H1 (cell line): ENCODE results near the gene SSPN. TPM values are rescaled to one million over a fixed set of nuclear protein-coding genes. Genes with fewer than 3 reads are reported as not detected.

Experiments used
- CTCF ChIA-PET: fragments of 300-600 bp; sonication (Branson Sonifier 250); formaldehyde crosslinking; loops from one replicate; lab custom pipeline; 2021; ENCODE audit not compliant: partially characterized antibody; lab: Charles Lee
- POLR2A ChIA-PET: fragments of 300-600 bp; sonication (Branson Sonifier 250); formaldehyde crosslinking; loops from one replicate; lab custom pipeline; 2021; ENCODE audit warnings: inconsistent platforms; ENCODE audit not compliant: partially characterized antibody; lab: Charles Lee
- DNase-seq, 2 experiments: peaks; one replicate each; pipeline versions ENCODE4 v3.0.0 to v3.0.0-alpha.2; 2010 to 2022; ENCODE audit warnings: low spot score in 2 of 2, low read depth in 1 of 2, mixed read lengths in 1 of 2
- FAIRE-seq: peaks from 2 replicates; lab custom pipeline; 2011; peaks lifted over from hg19 to GRCh38; lab: Jason Lieb, UNC
- H2AFZ ChIP-seq: 2 replicates; pipeline ENCODE4 v1.8.1; 2012; ENCODE audit warnings: low read length, inconsistent platforms
- H2AK5ac ChIP-seq: 2 replicates; pipeline ENCODE4 v1.6.1; 2013; ENCODE audit warnings: low read depth, low read length
- H2BK120ac ChIP-seq: replicated peaks from 2 replicates; pipeline ENCODE3; 2013; ENCODE audit warnings: low read depth, low read length, inconsistent platforms
- H2BK12ac ChIP-seq: 2 replicates; pipeline ENCODE4 v1.6.1; 2013; ENCODE audit warnings: low read depth, low read length
- H2BK15ac ChIP-seq: 2 replicates; pipeline ENCODE4 v1.6.1; 2013; ENCODE audit warnings: low read length
- H2BK20ac ChIP-seq: 2 replicates; pipeline ENCODE4 v1.6.1; 2013; ENCODE audit warnings: low read length
- H2BK5ac ChIP-seq: 2 replicates; pipeline ENCODE4 v1.6.1; 2013; ENCODE audit warnings: low read depth, low read length
- H3K14ac ChIP-seq: 2 replicates; pipeline ENCODE4 v1.6.1; 2013; ENCODE audit warnings: inconsistent platforms; ENCODE audit not compliant: insufficient read length
- H3K18ac ChIP-seq: 2 replicates; pipeline ENCODE4 v1.6.1; 2013; ENCODE audit warnings: low read length; ENCODE audit errors: extremely low read depth
- H3K23ac ChIP-seq: 2 replicates; pipeline ENCODE4 v1.6.1; 2013; ENCODE audit warnings: inconsistent platforms; ENCODE audit not compliant: insufficient read length
- H3K23me2 ChIP-seq: 2 replicates; pipeline ENCODE4 v1.6.1; 2013; ENCODE audit warnings: low read depth, low read length
- H3K27ac ChIP-seq: 2 replicates; pipeline ENCODE4 v1.6.1; 2011; ENCODE audit warnings: low read depth, low read length, inconsistent platforms
- H3K27me3 ChIP-seq, 4 experiments: replicated peaks in 1 of 4; 1 replicate in 1 of 4; 2 replicates in 3 of 4; pipeline versions ENCODE4 v1.6.1 to v1.8.1; 2011 to 2013; ENCODE audit warnings: low read length in 3 of 4, mild to moderate bottlenecking in 3 of 4, inconsistent platforms in 2 of 4, mixed read lengths in 2 of 4, moderate library complexity in 1 of 4; ENCODE audit not compliant: control insufficient read depth in 3 of 4, insufficient read depth in 3 of 4; ENCODE audit errors: extremely low read depth in 1 of 4
- H3K36me3 ChIP-seq, 4 experiments: 2 replicates each; pipeline versions ENCODE4 v1.6.1 to v1.8.1; 2011 to 2013; ENCODE audit warnings: mild to moderate bottlenecking in 4 of 4, low read length in 3 of 4, moderate library complexity in 2 of 4, control low read depth in 1 of 4, inconsistent platforms in 1 of 4; ENCODE audit not compliant: insufficient read depth in 4 of 4, control insufficient read depth in 2 of 4
- H3K4ac ChIP-seq: replicated peaks from 2 replicates; pipeline ENCODE3; 2013; ENCODE audit warnings: low read length, low read depth, mixed read lengths, inconsistent platforms; ENCODE audit not compliant: insufficient read length
- H3K4me1 ChIP-seq, 4 experiments: replicated peaks in 1 of 4; 1 replicate in 1 of 4; 2 replicates in 3 of 4; pipeline versions ENCODE4 v1.6.1 to v1.8.1; 2011 to 2013; ENCODE audit warnings: low read length in 3 of 4, inconsistent platforms in 2 of 4, mixed read lengths in 1 of 4; ENCODE audit not compliant: insufficient read depth in 4 of 4, control insufficient read depth in 3 of 4
- H3K4me2 ChIP-seq, 2 experiments: 2 replicates each; pipeline versions ENCODE4 v1.6.1 to v1.8.1; 2011 to 2013; ENCODE audit warnings: low read depth in 2 of 2, low read length in 2 of 2, control low read depth in 1 of 2, inconsistent platforms in 1 of 2, mild to moderate bottlenecking in 1 of 2; ENCODE audit not compliant: insufficient read depth in 1 of 2
- H3K4me3 ChIP-seq, 4 experiments: fragments of 200-600, 300-600 bp in 1 of 4; sonication (generic), shearing (Covaris generic), sonication (Bioruptor Twin) in 1 of 4; 2 replicates each; pipeline versions ENCODE4 v1.5.1 to v1.8.1; 2011 to 2016; ENCODE audit warnings: low read length in 4 of 4, low read depth in 3 of 4, control low read depth in 2 of 4, inconsistent platforms in 2 of 4, mild to moderate bottlenecking in 2 of 4, mixed read lengths in 1 of 4, moderate library complexity in 1 of 4; ENCODE audit not compliant: insufficient read depth in 2 of 4; ENCODE audit errors: extremely low read depth in 1 of 4
- H3K56ac ChIP-seq: replicated peaks from 2 replicates; pipeline ENCODE3; 2013; ENCODE audit warnings: low read depth, mild to moderate bottlenecking, mixed read lengths, low read length, inconsistent platforms; ENCODE audit not compliant: insufficient read length
- H3K79me1 ChIP-seq: 2 replicates; pipeline ENCODE4 v1.6.1; 2013; ENCODE audit warnings: low read depth, low read length, control low read depth
- H3K79me2 ChIP-seq, 2 experiments: 2 replicates each; pipeline versions ENCODE4 v1.6.1 to v1.8.1; 2012 to 2013; ENCODE audit warnings: low read length in 2 of 2, mild to moderate bottlenecking in 2 of 2, inconsistent platforms in 1 of 2; ENCODE audit not compliant: insufficient read depth in 2 of 2, control insufficient read depth in 1 of 2
- H3K9ac ChIP-seq, 4 experiments: replicated peaks in 1 of 4; 1 replicate in 1 of 4; 2 replicates in 3 of 4; pipeline versions ENCODE4 v1.6.1 to v1.8.1; 2011 to 2013; ENCODE audit warnings: low read depth in 3 of 4, low read length in 3 of 4, control low read depth in 2 of 4, mild to moderate bottlenecking in 2 of 4, moderate library complexity in 2 of 4, inconsistent platforms in 1 of 4; ENCODE audit errors: extremely low read depth in 1 of 4
- H3K9me3 ChIP-seq, 2 experiments: 2 replicates each; pipeline versions ENCODE4 v1.6.1 to v1.8.1; 2012 to 2013; ENCODE audit warnings: mild to moderate bottlenecking in 2 of 2, moderate library complexity in 2 of 2, control low read depth in 1 of 2, inconsistent platforms in 1 of 2, low read depth in 1 of 2, low read length in 1 of 2, mixed read lengths in 1 of 2; ENCODE audit not compliant: insufficient read depth in 2 of 2
- H4K20me1 ChIP-seq, 2 experiments: replicated peaks in 1 of 2; 2 replicates each; pipeline versions ENCODE3 to v1.8.1; 2011 to 2013; ENCODE audit warnings: inconsistent platforms in 2 of 2, low read length in 2 of 2, mild to moderate bottlenecking in 1 of 2; ENCODE audit not compliant: insufficient read depth in 2 of 2, control insufficient read depth in 1 of 2
- H4K5ac ChIP-seq: 2 replicates; pipeline ENCODE4 v1.6.1; 2013; ENCODE audit warnings: low read length, low read depth, mixed read lengths, inconsistent platforms; ENCODE audit not compliant: insufficient read length
- H4K8ac ChIP-seq: 2 replicates; pipeline ENCODE4 v1.8.0; 2013; ENCODE audit warnings: mild to moderate bottlenecking, moderate library complexity, low read length, inconsistent platforms; ENCODE audit not compliant: insufficient read depth; ENCODE audit errors: extremely low read depth
- H4K91ac ChIP-seq: replicated peaks from 2 replicates; pipeline ENCODE3; 2013; ENCODE audit warnings: low read length, mixed read lengths, inconsistent platforms; ENCODE audit not compliant: insufficient read length
- CREB1 ChIP-seq: IDR thresholded peaks from 2 replicates; pipeline ENCODE4 v1.6.1; 2012; ENCODE audit warnings: inconsistent platforms
- JUND ChIP-seq: IDR thresholded peaks from 2 replicates; pipeline ENCODE4 v1.6.1; 2011; ENCODE audit warnings: mild to moderate bottlenecking, improper control_type of control experiment, low read length
- KDM4A ChIP-seq: IDR thresholded peaks from one replicate; pipeline ENCODE4 v1.7.1; 2012; ENCODE audit warnings: low read depth, mild to moderate bottlenecking, moderate library complexity, low read length, inconsistent platforms; ENCODE audit not compliant: severe bottlenecking
- NRF1 ChIP-seq: IDR thresholded peaks from 2 replicates; pipeline ENCODE4 v1.6.1; 2011; ENCODE audit warnings: mild to moderate bottlenecking, low read depth, low read length, improper control_type of control experiment
- PHF8 ChIP-seq: fragments of 200-600 bp; sonication (generic); conservative IDR thresholded peaks from 2 replicates; pipeline ENCODE4 v1.7.1; 2012; ENCODE audit warnings: low read depth, mild to moderate bottlenecking, inconsistent platforms, low read length, moderate library complexity
- POU5F1 ChIP-seq: IDR thresholded peaks from 2 replicates; pipeline ENCODE4 v1.6.1; 2011; ENCODE audit warnings: low read depth, mild to moderate bottlenecking, low read length, moderate library complexity
- SP4 ChIP-seq: IDR thresholded peaks from 2 replicates; pipeline ENCODE4 v1.6.1; 2012; ENCODE audit warnings: low read length, inconsistent platforms
- TAF7 ChIP-seq: optimal IDR thresholded peaks from 2 replicates; pipeline ENCODE3; 2011; ENCODE audit warnings: low read depth, mild to moderate bottlenecking, inconsistent platforms, low read length, moderate library complexity, borderline replicate concordance
- WGBS, 2 experiments: shearing (Covaris generic) in 1 of 2; methylation state at CpG; one replicate each; pipeline versions ENCODE4 v1.1.6 to v1.1.7; 2013 to 2015; ENCODE audit warnings: low lambda C conversion rate in 2 of 2, mixed read lengths in 2 of 2, inconsistent platforms in 1 of 2, low coverage in 1 of 2, missing lambda C conversion rate in 1 of 2; ENCODE audit not compliant: insufficient replicate concordance in 2 of 2, insufficient coverage in 1 of 2, insufficient read length in 1 of 2; ENCODE audit errors: extremely low coverage in 1 of 2, missing lambda C conversion rate in 1 of 2; 5-methylcytosine and 5-hydroxymethylcytosine counted together
- polyA plus RNA-seq, 7 experiments: library from polyadenylated mRNA; depleted of rRNA in 3 of 7; stranded (reverse) in 5 of 7; unstranded in 2 of 7; fragments of >200 nt in 5 of 7; fragments of 200-250 nt in 2 of 7; gene quantifications; 1 replicate in 5 of 7; 2 replicates in 1 of 7; 4 replicates in 1 of 7; pipeline versions ENCODE4 v1.2.1 to v1.2.3, GENCODE V29; 2011 to 2013; ENCODE audit warnings: missing spikeins in 2 of 7, mixed read lengths in 2 of 7
- total RNA-seq: library from RNA; stranded (reverse); fragmentation: NEBNext Ultra II Directional; extraction: Animal tissue kit (Norgen Biotek cat#: 25700); gene quantifications from 2 replicates; pipeline ENCODE4 v1.2.1, GENCODE V29; 2021
- TF ChIP-seq, protein P1 (sequence below): IDR thresholded peaks from 2 replicates; pipeline ENCODE4 v1.6.1; 2011; ENCODE audit warnings: low read length, improper control_type of control experiment

Gene SSPN
- total and polyA plus RNA-seq, 2 of the 8 experiments (the other 6 are each of a cell fraction or from before 2014, with no cell fraction given) = 0.86 to 1.8 TPM

- Histone ChIP-seq H2BK12ac (no peak overlapping the region), H2BK5ac (no peak overlapping the region), H2AK5ac (no peak overlapping the region), H3K4me2 (no peak overlapping the region), H3K4me1 (no peaks in the 10 kb centered on the region), H3K27me3 (no peaks in the 10 kb centered on the region), H3K79me1 (no peaks in the 10 kb centered on the region), H3K79me2 (no peaks in the 10 kb centered on the region), H2BK20ac (no peak overlapping the region), H3K36me3 (no peaks in the 10 kb centered on the region), H3K9me3 (no peaks in the 10 kb centered on the region), H2BK15ac (no peak overlapping the region), H3K56ac (no peak overlapping the region), H3K4me3 (no peak overlapping the region), H3K9ac (no peak overlapping the region), H2AFZ (no peak overlapping the region), H2BK120ac (no peak overlapping the region), H3K18ac (no peak overlapping the region), H4K91ac (no peak overlapping the region), H3K23ac (no peak overlapping the region), H3K14ac (no peak overlapping the region), H4K20me1 (no peaks in the 10 kb centered on the region), H4K8ac (no peak overlapping the region), H3K4ac (no peak overlapping the region), H4K5ac (no peak overlapping the region), H3K27ac (no peak overlapping the region), H3K23me2 (0 out of 2 replicates have a peak, but pooled peaks cover 2% of the 10 kb centered on the region)
- TF ChIP-seq PHF8 = no peak
- TF ChIP-seq KDM4A = no peak
- no peak for TF ChIP-seq NRF1
- TF ChIP-seq TAF7 = no peak
- TF ChIP-seq JUND = no peak
- no peak for TF ChIP-seq CREB1
- TF ChIP-seq, protein P1, sequence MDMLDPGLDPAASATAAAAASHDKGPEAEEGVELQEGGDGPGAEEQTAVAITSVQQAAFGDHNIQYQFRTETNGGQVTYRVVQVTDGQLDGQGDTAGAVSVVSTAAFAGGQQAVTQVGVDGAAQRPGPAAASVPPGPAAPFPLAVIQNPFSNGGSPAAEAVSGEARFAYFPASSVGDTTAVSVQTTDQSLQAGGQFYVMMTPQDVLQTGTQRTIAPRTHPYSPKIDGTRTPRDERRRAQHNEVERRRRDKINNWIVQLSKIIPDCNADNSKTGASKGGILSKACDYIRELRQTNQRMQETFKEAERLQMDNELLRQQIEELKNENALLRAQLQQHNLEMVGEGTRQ = no peak
- TF ChIP-seq SP4 = no peak
- TF ChIP-seq POU5F1 = no peak
- WGBS, 2 experiments = 69% methylated on average over 2 of the region's 2 CpGs; no CpG with 5 or more reads in 1 of the 2 experiments
- FAIRE-seq = no peak
- ChIA-PET CTCF (interaction anchor here (0.8 to 1.1 kb wide), 3 partner anchors 9 to 460 kb away, joined by 3 to 4 read pairs (median 3); no protein-coding TSS in a partner anchor), POLR2A (no interaction called here)
- no peak for DNase-seq
These were observed 73.6 kb downstream of the SSPN start for GRCh38 chr12:26268841-26269561.
